Esophagus muscularis mucosa (tissue), 4 donors: ENCODE data around the gene INAVA. TPM values are rescaled to one million over a fixed set of nuclear protein-coding genes. Genes with fewer than 3 reads are reported as not detected.
"Not testable (repeated sequence)": the region's sequence is repeated elsewhere in the genome, so short reads cannot be mapped to it uniquely, and the experiment has no call there.

Source experiments
- DNase-seq: peaks from one replicate; pipeline ENCODE4 v3.0.0-alpha.2; 2017; ENCODE audit errors: extremely low spot score
- H3K27ac ChIP-seq, 4 donors: fragments of 200-600 bp; sonication (generic); replicated peaks in 1 of 4; 1 replicate in 3 of 4; 2 replicates in 1 of 4; pipeline ENCODE4 v1.5.1; 2016 to 2019; ENCODE audit warnings: mild to moderate bottlenecking in 1 of 4
- H3K27me3 ChIP-seq, 4 donors: fragments of 200-600 bp; sonication (generic); one replicate each; pipeline versions ENCODE4 v1.5.1 to v1.6.0; 2016 to 2019
- H3K36me3 ChIP-seq, 4 donors: fragments of 200-600 bp; sonication (generic); one replicate each; pipeline ENCODE4 v1.5.1; 2016 to 2019
- H3K4me1 ChIP-seq, 4 donors: fragments of 200-600 bp; sonication (generic); one replicate each; pipeline ENCODE4 v1.5.1; 2016 to 2019
- H3K4me3 ChIP-seq, 4 donors: fragments of 200-600 bp; sonication (generic); 1 replicate in 2 of 4; 2 replicates in 2 of 4; pipeline ENCODE4 v1.5.1; 2016 to 2019; ENCODE audit warnings: mild to moderate bottlenecking in 4 of 4, moderate library complexity in 1 of 4
- H3K9me3 ChIP-seq, 4 donors: fragments of 200-600 bp; sonication (generic); 1 replicate in 3 of 4; 2 replicates in 1 of 4; pipeline ENCODE4 v1.5.1; 2016 to 2019
- EP300 ChIP-seq: sonication (generic); formaldehyde crosslinking; IDR thresholded peaks from one replicate; pipeline ENCODE4 v1.6.1; 2017; ENCODE audit warnings: antibody characterized with exemption
- POLR2A ChIP-seq: fragments of 450-650 bp; IDR thresholded peaks from one replicate; pipeline ENCODE4 v1.6.1; 2017; ENCODE audit warnings: antibody characterized with exemption, moderate library complexity, mild to moderate bottlenecking, low read depth
- POLR2AphosphoS5 ChIP-seq, 2 donors: sonication (generic); formaldehyde crosslinking; IDR thresholded peaks; one replicate each; pipeline ENCODE4 v1.6.1; 2017; ENCODE audit warnings: antibody characterized with exemption in 2 of 2
- WGBS: methylation state at CpG from one replicate; pipeline ENCODE4 v1.1.5; 2018; 5-methylcytosine and 5-hydroxymethylcytosine counted together
- intact Hi-C: fragments of 100-400 bp; cut with DNase I; formaldehyde crosslinking; loops from one replicate; pipeline ENCODE4 v1.15.1; 2023
- total RNA-seq, 4 donors: library from RNA; depleted of rRNA; stranded (reverse); fragments of >200 nt; gene quantifications; one replicate each; pipeline versions ENCODE4 v1.1.0 to v1.2.1, GENCODE V29; 2016
- TF ChIP-seq, protein P1 (sequence below), 3 experiments: fragments of 200-600 bp in 2 of 3; fragments of 450-650 bp in 1 of 3; sonication (generic) in 2 of 3; IDR thresholded peaks; one replicate each; pipeline ENCODE4 v1.5.1; 2017 to 2019; ENCODE audit warnings: antibody characterized with exemption in 3 of 3, mild to moderate bottlenecking in 2 of 3, moderate library complexity in 1 of 3

INAVA gene
- total RNA-seq, 4 donors from 2014 or later = 0.63 TPM; not detected in 3

DNA sequence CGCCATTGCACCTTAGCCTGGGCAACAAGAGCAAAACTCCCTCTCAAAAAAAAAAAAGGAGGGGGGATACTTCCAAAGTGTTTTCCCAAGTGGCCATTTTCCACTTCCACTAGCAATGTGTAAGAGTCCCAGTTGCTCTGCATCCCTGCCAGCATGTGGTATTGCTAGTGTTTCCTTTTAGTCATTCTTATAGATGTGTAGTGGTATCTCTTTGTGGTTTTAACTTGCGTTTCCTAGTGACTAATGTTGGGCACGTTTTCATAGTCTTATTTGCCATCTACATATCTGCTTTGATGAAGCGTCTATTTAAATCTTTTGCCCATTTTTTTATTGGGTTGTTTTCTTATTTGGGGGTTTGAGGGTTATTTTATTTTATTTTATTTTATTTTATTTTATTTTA, 31.1 kb downstream of the INAVA start:
- H3K4me3 ChIP-seq = no peak overlapping the region
- no peaks in the 10 kb centered on the region for H3K9me3 ChIP-seq
- H3K36me3 ChIP-seq = no peaks in the 10 kb centered on the region
- no peaks in the 10 kb centered on the region for H3K4me1 ChIP-seq
- TF ChIP-seq POLR2A (no peak), POLR2AphosphoS5 (IDR thresholded peaks at IDR 0.05) (no peak), EP300 (no peak)
- TF ChIP-seq, protein P1, sequence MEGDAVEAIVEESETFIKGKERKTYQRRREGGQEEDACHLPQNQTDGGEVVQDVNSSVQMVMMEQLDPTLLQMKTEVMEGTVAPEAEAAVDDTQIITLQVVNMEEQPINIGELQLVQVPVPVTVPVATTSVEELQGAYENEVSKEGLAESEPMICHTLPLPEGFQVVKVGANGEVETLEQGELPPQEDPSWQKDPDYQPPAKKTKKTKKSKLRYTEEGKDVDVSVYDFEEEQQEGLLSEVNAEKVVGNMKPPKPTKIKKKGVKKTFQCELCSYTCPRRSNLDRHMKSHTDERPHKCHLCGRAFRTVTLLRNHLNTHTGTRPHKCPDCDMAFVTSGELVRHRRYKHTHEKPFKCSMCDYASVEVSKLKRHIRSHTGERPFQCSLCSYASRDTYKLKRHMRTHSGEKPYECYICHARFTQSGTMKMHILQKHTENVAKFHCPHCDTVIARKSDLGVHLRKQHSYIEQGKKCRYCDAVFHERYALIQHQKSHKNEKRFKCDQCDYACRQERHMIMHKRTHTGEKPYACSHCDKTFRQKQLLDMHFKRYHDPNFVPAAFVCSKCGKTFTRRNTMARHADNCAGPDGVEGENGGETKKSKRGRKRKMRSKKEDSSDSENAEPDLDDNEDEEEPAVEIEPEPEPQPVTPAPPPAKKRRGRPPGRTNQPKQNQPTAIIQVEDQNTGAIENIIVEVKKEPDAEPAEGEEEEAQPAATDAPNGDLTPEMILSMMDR (IDR thresholded peaks at IDR 0.05) = no peak
- peaks cover 0 to 5% (median 0%) of the 10 kb centered on the region in 4 donors for H3K27me3 ChIP-seq
- no peak for DNase-seq
- whole genome bisulfite sequencing = 78% methylated on average over 4 of the region's 4 CpGs
- no peak overlapping the region for H3K27ac ChIP-seq
- intact Hi-C loops = no loop called here

- no peaks in the 10 kb centered on the region for H3K4me1 ChIP-seq
- no peaks in the 10 kb centered on the region for H3K9me3 ChIP-seq
- peaks cover 0 to 5% (median 0%) of the 10 kb centered on the region in 4 donors for H3K27me3 ChIP-seq
- WGBS = 57% methylated on average over 4 of the region's 4 CpGs
- H3K36me3 ChIP-seq = no peaks in the 10 kb centered on the region
- no peak for DNase-seq
- intact Hi-C loops = no loop called here
- H3K27ac ChIP-seq = no peak overlapping the region
- no peak overlapping the region for H3K4me3 ChIP-seq
- TF ChIP-seq EP300 = no peak
These were observed 35.0 kb downstream of the INAVA start for GRCh38 chr1:200929530-200930278.

GRCh38 chr1:200930285-200930684, 35.6 kb downstream of the INAVA start:
- H3K4me3 ChIP-seq, DNase-seq, H3K27me3 ChIP-seq, H3K9me3 ChIP-seq, H3K4me1 ChIP-seq, intact Hi-C loops, H3K27ac ChIP-seq, H3K36me3 ChIP-seq: not testable (repeated sequence)
- WGBS = 85% methylated on average over 8 of the region's 8 CpGs

DNA sequence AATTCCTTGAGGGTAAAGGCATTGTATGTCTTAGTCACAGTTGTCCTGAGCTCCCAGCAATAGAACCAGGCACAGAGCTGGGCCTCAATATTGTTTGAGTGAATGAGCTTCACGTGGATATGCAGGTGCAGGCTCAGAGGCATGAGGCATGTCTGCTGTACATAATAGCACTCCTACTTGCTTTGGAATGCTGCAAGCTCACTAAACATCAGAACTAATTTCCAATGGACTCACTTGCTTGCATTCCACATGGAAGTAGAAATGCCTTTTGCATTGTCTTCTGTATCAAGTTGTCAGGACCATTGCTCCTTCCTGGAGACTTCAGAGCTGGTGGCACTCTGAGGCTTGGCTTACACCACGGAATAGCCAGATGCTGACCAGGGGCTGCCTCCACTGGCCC, 37.1 kb downstream of the INAVA start:
- intact Hi-C loops = no loop called here

DNA sequence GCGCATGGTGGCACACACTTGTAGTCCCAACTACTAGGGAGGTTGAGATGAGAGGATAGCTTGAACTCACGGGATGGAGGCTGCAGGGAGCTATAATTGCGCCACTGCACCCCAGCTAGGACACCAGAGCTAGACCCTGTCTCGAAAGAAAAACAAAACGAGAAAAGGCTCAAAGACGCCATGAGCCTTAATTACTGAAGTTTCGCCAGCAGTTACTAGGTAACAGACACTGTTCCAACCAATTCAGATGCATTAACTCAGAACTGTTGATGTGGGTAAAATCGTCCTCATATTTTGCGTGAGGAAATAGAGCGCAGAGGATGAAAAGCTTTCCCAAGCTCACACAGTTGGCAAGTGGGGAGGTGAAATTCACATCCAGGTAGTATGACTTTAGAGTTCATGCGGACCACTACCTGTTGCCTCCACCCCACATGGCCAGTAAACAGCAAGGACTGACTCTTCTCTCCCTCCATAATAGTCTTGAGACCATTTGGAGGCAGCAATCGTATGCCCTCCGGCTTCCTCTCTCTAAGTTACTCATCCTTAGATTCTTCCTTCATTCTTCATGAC, 40.1 kb downstream of the INAVA start:
- 94% methylated on average over 13 of the region's 13 CpGs for WGBS
- no peak for DNase-seq
- H3K4me3 ChIP-seq = no peak overlapping the region
- H3K27ac ChIP-seq = no peak overlapping the region
- intact Hi-C loops = no loop called here
- TF ChIP-seq EP300 = no peak
- H3K4me1 ChIP-seq = no peaks in the 10 kb centered on the region
- no peaks in the 10 kb centered on the region for H3K36me3 ChIP-seq
- H3K9me3 ChIP-seq = no peaks in the 10 kb centered on the region
- H3K27me3 ChIP-seq = no peaks in the 10 kb centered on the region

More for the DNA sequence above, 37.1 kb downstream of the INAVA start:
- TF ChIP-seq EP300 (no peak), POLR2AphosphoS5 (IDR thresholded peaks at IDR 0.05) (no peak), POLR2A (no peak)
- TF ChIP-seq, protein P1 (IDR thresholded peaks at IDR 0.05) = no peak
- DNase-seq = no peak
- Histone ChIP-seq H3K27ac (no peak overlapping the region), H3K27me3 (peaks cover 0 to 5% (median 0%) of the 10 kb centered on the region in 4 donors), H3K36me3 (no peaks in the 10 kb centered on the region), H3K9me3 (no peaks in the 10 kb centered on the region), H3K4me1 (no peaks in the 10 kb centered on the region), H3K4me3 (no peak overlapping the region)
- 93% methylated on average over 2 of the region's 2 CpGs for WGBS

DNA sequence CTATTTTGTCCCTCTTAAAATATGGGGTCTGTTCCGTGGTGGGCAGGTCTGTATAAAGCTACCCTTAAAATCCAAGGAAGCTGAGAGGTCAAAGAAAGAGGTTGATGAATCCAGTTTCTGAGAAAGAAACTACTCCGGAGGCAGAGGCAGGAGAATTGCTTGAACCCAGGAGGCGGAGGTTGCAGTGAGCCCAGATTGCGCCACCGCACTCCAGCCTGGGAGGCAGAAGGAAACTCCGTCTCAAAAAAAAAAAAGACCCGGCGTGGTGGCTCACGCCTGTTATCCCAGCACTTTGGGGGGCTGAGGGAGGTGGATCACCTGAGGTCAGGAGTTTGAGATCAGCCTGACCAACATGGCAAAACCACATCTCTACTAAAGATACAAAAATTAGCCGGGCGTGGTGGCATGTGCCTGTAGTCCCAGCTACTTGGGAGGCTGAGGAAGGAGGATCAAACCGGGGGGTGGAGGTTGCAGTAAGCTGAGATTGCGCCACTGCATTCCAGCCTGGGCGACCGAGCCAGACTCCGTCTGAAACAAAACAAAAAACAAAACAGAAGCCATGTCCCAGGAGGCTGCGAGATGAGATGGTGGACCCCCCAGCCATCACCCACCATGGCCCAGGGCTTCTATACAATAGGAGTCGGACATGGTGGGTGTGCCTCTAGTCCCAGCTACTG, 40.7 kb downstream of the INAVA start:
- 95% methylated on average over 18 of the region's 18 CpGs for WGBS
- H3K36me3 ChIP-seq, H3K4me3 ChIP-seq, H3K27me3 ChIP-seq, intact Hi-C loops, H3K27ac ChIP-seq, H3K9me3 ChIP-seq, H3K4me1 ChIP-seq, DNase-seq: not testable (repeated sequence)
